GM21619 (cell line): Measurements from ENCODE around the gene SLAIN1.

ENCODE experiments used
- ATAC-seq: cut with Tn5 transposase; IDR thresholded peaks from one replicate; pipeline ENCODE4 v1.9.1; 2021; ENCODE audit not compliant: unreplicated experiment

SLAIN1 gene

DNA sequence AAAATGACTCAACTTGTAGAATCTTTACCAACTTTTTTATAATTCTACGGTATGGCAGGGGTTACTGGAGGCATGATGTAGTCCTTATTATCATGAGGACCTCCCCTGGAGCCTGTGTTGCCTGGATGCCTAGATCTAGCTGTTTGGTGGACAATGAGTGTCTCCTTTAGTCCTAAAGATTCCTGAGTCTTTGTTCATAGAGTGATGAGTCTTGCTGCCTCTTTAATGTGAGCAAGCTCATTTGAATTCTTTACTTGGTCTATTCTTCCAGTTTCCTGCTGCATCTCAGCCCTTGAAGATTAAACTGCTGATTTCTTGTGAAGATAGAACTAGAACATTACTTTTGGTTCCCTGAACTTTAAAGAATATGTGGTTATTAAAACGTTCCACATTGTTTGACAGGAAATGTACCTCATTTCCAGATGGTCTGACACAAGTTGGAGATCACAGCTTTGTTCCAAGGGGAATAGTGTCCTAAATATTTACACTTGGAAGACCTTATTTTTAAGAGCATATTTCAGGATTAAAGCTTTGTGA lies 51.9 kb downstream of the SLAIN1 start:
- ATAC-seq = no peak

DNA sequence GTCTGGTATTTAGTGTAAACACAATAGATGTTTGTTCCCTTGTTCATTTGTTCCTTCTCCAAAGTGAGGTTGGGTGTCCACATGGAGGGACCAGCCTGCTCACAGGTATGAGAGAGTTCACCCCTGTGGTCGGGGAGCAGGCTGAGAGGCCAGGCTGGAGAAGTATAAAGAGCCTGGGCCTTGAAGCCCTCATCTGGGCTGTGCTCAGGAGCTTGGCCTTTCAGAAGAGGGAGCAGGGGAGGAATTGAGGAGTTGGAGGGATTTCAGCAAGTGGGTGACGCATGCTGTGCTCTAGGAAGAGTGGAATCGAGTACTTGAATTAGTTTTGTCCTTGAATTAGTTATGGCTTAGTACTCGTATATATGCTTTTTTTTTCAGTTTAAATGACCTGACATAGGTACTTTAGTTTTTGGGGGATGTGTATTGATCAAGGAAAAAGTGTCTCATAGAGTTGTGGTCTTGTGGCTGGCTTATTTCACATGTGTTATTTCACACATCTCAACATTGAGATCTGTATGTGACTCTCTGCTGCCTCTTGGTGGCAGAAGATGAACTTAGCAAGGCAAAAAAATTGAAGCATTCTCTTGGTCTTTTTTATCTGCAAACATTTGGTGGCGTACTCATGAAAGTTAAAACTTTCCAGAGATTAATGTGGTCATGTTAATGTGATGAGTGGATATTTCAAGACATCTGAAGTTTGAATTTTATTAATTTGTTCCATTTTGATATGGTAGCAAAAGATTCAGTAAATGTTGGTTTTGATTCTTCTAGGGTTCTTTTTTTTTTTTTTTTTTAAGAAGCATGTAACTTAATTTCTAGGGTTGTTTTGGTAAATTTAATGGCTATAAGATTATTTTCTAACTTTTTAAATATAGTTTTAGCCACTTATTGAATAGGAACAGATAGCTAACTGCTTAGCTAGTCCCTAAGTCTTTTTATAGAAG lies 54.3 kb downstream of the SLAIN1 start:
- ATAC-seq = peak; percentile 89

DNA sequence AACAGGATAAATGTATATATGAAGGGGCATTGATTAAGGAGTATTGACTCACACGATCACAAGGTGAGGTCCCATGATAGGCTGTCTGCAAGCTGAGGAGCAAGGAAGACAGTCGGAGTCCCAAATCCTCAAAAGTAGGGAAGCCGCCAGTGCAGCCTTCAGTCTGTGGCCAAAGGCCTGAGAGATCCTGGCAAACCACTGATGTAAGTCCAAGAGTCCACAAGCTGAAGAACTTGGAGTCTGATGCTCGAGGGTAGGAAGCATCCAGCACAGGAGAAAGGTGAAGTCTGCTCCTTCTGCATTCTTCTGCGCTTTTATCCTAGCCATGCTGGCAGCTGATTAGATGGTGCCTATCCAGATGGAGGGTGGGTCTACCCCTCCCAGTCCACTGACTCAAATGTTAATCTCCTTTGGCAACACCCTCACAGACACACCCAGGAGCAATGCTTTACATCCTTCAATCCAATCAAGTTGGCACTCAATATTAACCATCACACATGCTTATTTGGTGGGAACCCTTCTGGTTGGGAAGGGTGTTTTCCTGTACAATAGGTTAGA lies 55.1 kb downstream of the SLAIN1 start:
- ATAC-seq = no peak

- no peak for ATAC-seq
Measured at GRCh38 chr13:77760893-77761292, 63.4 kb downstream of the SLAIN1 start.

GRCh38 chr13:77767413-77767812 lies 69.9 kb downstream of the SLAIN1 start:
- no peak for ATAC-seq

DNA sequence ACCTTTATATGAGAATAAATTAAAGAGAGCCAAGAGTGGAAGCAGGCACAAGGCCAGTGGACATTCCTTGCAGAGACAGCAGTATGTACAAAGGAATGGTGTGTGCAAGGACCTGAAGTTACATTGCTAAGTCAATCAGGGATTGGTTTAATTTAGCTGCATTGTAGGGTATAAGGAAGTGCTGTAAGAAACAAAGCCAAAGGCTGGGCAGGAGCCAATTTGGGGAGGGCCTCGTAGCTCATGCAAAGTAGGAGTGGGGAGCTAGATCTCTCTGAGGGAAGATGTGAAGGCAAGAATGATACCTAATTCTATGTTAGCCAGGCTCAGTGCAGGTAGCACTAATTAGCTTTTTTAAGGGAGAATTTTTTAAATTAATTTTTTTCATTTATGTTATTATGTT lies 76.7 kb downstream of the SLAIN1 start:
- ATAC-seq = no peak

- ATAC-seq = no peak
Measured at GRCh38 chr13:77776704-77777103, 79.2 kb downstream of the SLAIN1 start.

DNA sequence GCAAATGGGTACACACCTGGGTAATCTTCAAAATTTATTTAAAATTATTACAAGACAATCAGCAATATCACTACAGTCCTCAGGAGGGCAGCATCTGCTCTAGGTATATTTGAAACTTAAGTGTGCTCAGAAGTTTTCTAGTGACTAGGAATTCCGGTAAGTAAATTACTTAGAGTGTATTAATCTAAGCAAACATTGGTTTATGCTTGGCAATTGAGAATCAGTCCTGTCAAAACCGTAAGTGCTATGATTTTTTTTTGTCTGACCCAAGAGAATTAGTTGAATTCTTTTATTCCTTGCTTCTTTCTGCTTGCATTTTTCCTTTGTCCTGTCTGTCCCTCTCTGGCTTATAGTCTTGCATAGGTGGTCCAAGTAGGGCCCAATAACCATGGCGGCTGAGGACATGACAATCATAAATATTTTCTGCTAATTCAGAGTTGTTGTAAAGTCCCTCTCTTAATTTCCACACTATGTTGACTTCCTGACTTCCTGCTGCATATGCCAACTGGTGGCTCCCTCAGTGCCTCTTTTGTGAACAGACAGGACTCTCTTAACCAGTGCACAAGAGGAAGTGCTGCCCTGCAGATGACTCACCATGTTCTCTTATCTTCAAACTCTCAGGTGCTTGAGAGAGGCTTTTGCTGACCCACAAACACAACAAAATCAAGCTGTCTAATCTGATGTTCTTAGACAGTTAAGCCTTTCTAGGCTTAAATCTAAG lies 82.2 kb downstream of the SLAIN1 start:
- ATAC-seq = peak; percentile 77

DNA sequence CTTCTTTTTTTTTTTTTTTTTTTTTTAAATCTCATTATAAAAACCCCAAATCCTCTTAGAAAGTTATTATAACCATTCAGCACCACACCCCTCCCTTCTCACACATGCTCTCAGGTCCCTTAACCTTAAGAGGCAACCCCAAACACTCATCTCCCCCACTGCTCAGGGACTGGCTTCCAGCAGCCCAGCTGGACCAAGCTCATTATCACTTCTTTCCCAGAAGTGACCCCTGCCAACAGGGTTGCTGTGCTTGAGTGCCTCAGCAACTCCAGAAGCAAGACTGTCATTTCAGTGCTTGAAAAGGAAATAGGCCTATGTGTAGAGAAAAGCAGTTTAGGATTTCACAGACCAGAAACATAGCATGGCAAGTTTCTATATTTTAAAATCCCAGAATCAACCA lies 84.3 kb downstream of the SLAIN1 start:
- no peak for ATAC-seq

DNA sequence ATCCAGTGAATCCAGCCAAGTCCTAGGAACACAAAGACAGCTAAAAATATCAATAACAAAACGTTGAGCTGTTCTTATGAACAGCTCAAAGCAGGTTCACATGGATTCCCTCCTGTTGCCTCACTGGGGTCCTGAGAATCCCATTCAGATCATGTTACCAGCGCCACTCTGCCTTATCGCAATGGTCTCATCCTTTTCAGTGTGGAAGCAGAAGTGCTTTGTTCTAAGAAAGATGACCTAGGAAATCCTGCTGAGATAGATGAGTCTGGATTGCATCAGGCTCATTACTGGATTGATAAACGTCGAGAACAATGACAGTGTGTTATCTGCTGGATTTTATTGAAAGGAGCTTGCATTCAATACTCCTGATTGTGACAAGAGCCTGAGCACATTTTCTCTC lies 87.0 kb downstream of the SLAIN1 start:
- no peak for ATAC-seq

DNA sequence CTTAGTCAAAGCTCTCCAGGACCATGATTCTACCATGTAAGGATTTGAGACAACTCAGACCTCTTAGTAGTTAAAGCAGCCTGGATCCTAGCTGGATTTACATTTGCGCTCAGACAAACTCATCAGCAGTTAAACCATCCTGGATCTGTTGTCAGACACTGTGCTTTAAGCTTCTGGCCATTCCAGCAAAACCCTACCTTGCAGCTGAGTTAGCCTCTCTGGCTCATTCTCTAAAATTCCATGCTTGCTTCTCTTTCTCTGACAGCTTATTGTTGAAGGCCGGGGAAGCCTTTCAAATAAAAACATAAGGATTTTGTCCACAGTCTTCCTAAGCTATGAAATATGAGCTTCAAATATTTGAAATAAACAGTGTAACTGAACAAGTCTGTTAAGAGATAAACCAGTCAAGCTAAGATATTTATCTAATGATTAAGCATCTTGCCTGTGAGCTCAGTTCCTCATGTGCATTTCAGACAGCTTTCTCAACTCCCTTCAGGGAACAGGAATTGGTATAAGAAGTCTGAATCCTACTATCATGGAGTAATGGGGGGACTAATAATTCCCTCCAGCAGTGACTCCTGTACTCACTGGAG lies 89.3 kb downstream of the SLAIN1 start:
- ATAC-seq = no peak

DNA sequence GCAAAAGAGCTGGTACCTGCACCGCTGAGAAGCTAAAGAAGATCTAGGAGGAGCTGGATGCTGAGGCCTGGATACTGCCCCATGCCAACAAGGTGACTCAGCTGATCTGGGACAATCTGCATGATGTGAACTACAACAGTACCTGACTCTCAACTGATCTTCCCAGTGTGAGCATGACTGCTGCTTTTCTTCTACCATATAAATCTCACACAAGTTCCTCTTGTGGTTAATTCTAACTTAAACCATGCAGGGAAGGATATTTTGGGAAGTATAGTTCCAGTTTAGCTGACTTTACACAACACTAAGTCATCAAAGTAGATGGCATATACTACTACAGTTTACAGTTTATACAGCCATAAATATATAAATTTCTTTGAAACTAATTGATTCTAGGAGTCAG lies 91.9 kb downstream of the SLAIN1 start:
- ATAC-seq = no peak

DNA sequence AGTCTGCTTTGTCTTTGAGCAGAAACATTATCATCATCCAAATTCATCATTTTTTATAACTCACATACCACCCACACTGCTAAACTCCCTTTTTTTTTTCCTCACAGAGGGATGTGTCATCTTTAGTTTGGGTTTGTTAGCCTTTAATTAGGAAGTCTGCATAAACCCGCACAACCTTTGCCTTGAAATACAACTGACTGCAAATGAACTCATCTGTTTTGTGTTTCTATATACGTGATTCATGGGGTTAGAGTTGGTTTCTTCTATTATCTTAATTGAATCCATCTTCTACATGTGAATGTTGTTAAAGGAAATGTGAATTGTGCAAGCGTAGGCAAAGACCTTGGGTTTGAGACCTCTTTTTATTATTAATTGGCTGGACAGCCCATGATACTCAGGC lies 102.7 kb downstream of the SLAIN1 start:
- no peak for ATAC-seq

DNA sequence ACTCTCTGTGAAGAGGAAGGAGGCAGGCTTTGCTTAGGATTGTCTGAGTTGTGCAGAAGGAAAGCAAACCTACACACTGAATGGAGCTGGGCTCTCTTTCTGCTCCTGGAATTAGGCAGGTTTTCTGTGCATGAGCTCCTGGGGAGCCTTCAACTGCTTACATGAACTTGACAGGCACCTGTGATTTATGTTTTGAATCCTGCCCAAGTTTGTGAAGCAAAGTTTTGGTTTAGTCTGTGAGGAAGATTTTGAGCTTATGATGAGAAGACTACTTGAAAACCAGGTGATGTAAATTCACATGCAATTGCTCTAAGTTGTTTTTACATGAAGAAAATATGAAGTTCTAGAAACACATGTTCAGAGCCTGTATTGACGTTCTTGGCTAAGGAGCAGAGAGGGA lies 109.0 kb downstream of the SLAIN1 start:
- ATAC-seq = no peak

DNA sequence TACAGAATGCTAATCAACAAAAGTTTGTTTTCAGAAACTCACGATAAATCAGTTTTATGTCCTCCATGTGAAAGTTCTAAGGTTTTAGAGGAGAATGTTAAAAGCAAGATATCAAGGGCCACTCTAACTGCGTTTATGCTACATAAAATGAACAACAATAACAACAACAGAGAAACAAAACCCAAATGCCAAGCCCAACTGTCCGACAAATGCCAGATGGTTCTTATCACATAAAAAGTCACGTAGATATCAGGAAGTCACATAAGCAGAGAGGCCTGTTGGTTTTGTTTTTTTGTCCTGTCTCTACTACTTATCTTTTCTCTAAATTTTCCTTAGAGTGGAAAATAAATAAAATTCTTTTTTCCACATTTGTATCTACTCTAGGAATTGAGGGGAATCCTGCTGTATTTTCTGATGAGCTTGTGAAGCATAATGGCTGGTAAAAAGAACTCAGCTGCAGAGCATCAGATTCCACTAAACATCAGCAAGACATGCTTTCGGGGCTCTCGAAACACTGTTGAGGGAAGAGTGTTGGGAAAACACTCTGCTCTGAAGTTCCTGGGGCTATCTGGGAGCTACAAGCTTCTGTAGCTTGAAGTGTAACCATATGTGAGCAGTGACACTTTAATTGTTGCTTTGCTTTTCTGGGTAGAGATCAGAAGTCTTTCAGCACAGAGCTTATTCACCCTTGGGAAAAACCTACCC lies 110.1 kb downstream of the SLAIN1 start:
- no peak for ATAC-seq

GRCh38 chr13:77810430-77810829 lies 112.9 kb downstream of the SLAIN1 start:
- ATAC-seq = peak; percentile 97

DNA sequence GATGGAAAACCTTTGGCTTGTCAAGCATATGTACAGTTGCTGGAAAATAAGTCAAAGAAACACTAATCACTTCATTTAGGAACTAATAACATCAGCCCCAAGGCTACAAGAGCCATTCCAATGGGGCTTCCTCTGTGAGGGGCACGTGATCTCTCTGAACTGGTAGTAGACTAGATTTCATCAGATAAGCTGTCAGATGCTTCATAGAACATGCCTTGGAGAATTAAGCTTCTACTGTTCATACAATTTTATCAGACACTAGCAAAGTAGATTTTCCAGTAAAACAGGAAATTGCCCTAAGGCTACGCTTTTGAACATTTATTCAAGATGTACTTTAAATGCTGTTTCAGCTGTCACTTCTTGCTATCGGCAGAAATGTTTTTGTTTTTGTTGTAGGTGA lies 113.4 kb downstream of the SLAIN1 start:
- no peak for ATAC-seq

DNA sequence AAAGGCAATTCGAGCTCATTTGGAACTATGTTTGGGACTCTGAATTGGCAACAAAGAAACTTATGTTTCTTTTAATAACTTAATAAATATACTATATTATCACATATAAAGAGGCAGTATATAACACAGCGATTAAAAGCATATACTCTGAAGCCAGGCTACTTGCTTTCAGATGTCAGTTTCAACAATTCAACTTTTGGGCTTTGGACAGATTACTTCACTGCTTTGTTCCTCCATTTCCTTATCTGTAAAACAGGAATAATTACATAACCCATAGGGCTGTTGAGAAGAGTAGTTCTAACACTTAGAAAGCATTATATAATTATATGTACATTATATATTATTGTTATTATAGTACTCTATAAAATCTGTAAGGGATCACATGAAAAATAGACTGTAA lies 113.9 kb downstream of the SLAIN1 start:
- no peak for ATAC-seq

DNA sequence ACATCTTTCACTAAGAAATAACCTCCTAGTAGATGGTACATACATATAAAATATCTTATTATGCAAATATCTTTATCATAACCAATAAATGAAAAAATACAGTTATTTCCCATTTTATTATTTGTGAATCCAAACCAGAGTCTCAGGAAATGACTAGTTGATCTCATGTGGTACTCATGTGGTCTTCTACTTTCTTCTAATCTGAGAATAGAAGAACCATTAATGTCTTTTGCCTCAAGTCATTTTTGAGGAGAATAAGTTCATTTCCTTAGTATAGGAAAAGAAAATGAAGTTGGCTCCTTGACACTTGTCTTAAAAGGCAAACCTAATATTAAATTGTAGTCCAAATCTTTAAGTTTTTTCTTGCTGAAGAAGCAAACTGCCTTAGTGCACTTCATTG lies 114.5 kb downstream of the SLAIN1 start:
- ATAC-seq = no peak
